Myometrial cell (primary cell): ENCODE data around the gene GRID1. TPM values are rescaled to one million over a fixed set of nuclear protein-coding genes. Genes with fewer than 3 reads are reported as not detected.

ENCODE experiments used
- total RNA-seq: library from RNA; depleted of rRNA; stranded (reverse); fragments of >200 nt; gene quantifications from 2 replicates; pipeline ENCODE4 v1.2.3, GENCODE V29; 2015

The GRID1 gene
- not detected in 2 replicates for total RNA-seq

DNA sequence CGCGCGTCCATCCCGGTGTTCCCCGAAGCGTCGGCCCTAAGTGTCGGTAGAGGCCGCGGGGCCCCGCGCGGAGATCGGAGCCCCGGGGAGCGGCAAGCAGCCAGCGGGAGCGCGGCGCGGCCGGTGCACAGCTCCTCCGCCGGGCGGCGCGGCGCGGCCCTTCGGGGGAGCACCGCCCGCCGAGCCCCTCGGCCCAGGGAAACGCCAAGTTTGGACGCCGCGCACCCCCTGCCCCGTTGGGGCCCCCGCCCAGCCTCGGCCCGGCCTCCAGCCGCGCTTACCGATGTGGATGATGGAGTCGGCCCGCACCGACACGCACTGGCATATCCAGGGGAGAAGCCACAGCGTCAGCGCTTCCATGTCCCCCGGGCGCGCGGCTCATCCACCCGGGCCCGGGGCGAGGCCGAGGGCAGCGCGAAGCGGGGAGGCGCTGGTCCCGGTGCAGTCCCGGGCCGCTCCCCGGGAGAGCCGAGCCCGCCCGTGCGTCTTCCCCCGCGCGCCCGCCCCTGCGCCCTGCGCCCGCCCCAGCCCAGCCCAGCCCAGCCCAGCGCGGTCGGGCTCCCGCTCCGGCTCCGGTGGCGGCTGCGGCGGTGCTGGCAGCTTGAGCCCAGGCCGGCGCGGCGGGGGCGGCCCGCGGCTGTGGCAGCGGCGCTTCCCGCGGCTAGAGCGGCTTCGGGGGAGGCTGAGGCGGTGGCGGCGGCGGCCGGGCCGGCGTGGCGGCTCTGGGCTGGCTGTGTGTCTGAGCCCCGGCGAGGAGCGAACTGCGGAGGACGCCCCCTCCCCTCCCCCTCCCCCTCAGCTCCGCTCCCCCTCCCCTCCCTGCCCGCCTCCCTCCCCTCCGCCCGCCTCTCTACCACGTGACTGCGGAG is at the start of gene GRID1:
Gene GRID1, minus strand, starts transcription at position 763 of the 869 bp plus-strand sequence.

Other genes starting within 250 kb of the GRID1 start
- 23.6 and 26.2 TPM in 2 replicates for gene WAPL, start 155.0 kb upstream of the GRID1 start, total RNA-seq